A673 (cell line): Measurements from ENCODE around the gene NEIL3.

Source experiments
- EZH2 ChIP-seq: fragments of 200-600 bp; sonication (generic); IDR thresholded peaks from 2 replicates; pipeline ENCODE4 v1.6.1; 2017; ENCODE audit warnings: borderline replicate concordance, low read depth, mild to moderate bottlenecking, mixed read lengths, antibody characterized with exemption, low read length; ENCODE audit not compliant: poor library complexity, severe bottlenecking
- TF ChIP-seq, protein P1 (sequence below): fragments of 300-800, 200-600 bp; sonication (generic); conservative IDR thresholded peaks from 2 replicates; pipeline ENCODE4 v1.5.1; 2017; ENCODE audit warnings: low read depth, mild to moderate bottlenecking, antibody characterized with exemption, low read length, moderate library complexity, mixed read lengths

DNA sequence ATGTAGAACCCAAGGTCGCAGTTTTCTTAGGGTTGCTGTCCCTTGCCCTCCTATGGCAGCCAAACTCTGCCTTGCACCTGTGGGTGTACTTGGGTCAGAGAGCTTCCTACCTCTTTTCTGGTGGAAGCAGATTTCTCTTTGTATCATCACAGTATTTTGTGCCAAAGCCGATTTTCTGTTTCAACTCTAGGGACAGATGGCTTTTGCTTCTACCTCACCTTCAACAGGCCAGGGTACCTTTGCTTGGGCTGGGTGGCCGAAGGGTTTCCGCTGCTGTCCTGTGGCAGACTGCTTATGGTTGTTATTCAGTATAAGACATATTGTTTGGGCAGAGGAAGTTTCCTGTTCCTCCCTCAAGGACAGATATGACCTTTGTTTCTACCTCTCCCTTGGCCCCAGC is 22.4 kb downstream of the NEIL3 start:
- TF ChIP-seq, protein P1, sequence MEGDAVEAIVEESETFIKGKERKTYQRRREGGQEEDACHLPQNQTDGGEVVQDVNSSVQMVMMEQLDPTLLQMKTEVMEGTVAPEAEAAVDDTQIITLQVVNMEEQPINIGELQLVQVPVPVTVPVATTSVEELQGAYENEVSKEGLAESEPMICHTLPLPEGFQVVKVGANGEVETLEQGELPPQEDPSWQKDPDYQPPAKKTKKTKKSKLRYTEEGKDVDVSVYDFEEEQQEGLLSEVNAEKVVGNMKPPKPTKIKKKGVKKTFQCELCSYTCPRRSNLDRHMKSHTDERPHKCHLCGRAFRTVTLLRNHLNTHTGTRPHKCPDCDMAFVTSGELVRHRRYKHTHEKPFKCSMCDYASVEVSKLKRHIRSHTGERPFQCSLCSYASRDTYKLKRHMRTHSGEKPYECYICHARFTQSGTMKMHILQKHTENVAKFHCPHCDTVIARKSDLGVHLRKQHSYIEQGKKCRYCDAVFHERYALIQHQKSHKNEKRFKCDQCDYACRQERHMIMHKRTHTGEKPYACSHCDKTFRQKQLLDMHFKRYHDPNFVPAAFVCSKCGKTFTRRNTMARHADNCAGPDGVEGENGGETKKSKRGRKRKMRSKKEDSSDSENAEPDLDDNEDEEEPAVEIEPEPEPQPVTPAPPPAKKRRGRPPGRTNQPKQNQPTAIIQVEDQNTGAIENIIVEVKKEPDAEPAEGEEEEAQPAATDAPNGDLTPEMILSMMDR, result no peak
- TF ChIP-seq EZH2, result no peak
